ENCODE measurements around the gene AHRR. TPM values are rescaled to one million over a fixed set of nuclear protein-coding genes. Genes with fewer than 3 reads are reported as not detected.
"Not testable (repeated sequence)": the region's sequence is repeated elsewhere in the genome, so short reads cannot be mapped to it uniquely, and the experiment has no call there.

AHRR gene
- total RNA-seq, 2 experiments from 2014 or later = 2.2 to 3.4 TPM

- Histone ChIP-seq H2AFZ (ENCODE audit: low read length) (no peak overlapping the region), H4K20me1 (ENCODE audit: insufficient read depth, low read length) (no peaks in the 10 kb centered on the region), H3K9me3 (ENCODE audit: low read length) (no peaks in the 10 kb centered on the region), H3K9me2 (ENCODE audit: insufficient read depth, low read length) (no peaks in the 10 kb centered on the region), H3K4me3 (ENCODE audit: low read depth, low read length, poor library complexity, severe bottlenecking) (no peak overlapping the region), H3K27ac (ENCODE audit: low read depth, low read length, poor library complexity, severe bottlenecking) (no peak overlapping the region), H3K4me2 (ENCODE audit: low read length) (no peak overlapping the region; the same call in 1 of the 2 replicates), H3K79me2 (ENCODE audit: insufficient read depth, low read depth, low read length) (no peaks in the 10 kb centered on the region), H3K4me1 (ENCODE audit: insufficient read depth, low read length, poor library complexity, severe bottlenecking) (no peaks in the 10 kb centered on the region), H3K36me3 (ENCODE audit: insufficient read depth, low read length) (no peaks in the 10 kb centered on the region)
- TF ChIP-seq EZH2phosphoT487 (IDR thresholded peaks at IDR 0.05; ENCODE audit: borderline replicate concordance, low read depth, low read length) (no peak), CTCF (conservative IDR thresholded peaks at IDR 0.05; ENCODE audit: low read length) (no peak)
- ChIA-PET CTCF (ENCODE audit: unreplicated experiment) (no interaction called here), POLR2A (no interaction called here)
- BruUV-seq (replicated peaks) = no TSS peak
- no peak for DNase-seq (ENCODE audit: low spot score)
- intact Hi-C loops (cut with micrococcal nuclease; ENCODE audit: unreplicated experiment) = no loop called here
These were observed 79.0 kb downstream of the AHRR start for GRCh38 chr5:400282-401145.

- BruUV-seq (replicated peaks) = no TSS peak
- no peak overlapping the region for H2AFZ ChIP-seq (ENCODE audit: low read length)
- no peak overlapping the region for H3K4me2 ChIP-seq (ENCODE audit: low read length)
- no peaks in the 10 kb centered on the region for H4K20me1 ChIP-seq (ENCODE audit: insufficient read depth, low read length)
- H3K9me2 ChIP-seq (ENCODE audit: insufficient read depth, low read length) = no peaks in the 10 kb centered on the region
- no peak for DNase-seq (ENCODE audit: low spot score)
- ChIA-PET CTCF (ENCODE audit: unreplicated experiment) (no interaction called here), POLR2A (interaction anchor here (0.6 kb wide), 1 partner anchor 79 kb away, joined by 3 read pairs; no protein-coding TSS in a partner anchor)
- no peak overlapping the region for H3K4me3 ChIP-seq (ENCODE audit: low read depth, low read length, poor library complexity, severe bottlenecking)
- H3K36me3 ChIP-seq (ENCODE audit: insufficient read depth, low read length) = no peaks in the 10 kb centered on the region
- no peaks in the 10 kb centered on the region for H3K9me3 ChIP-seq (ENCODE audit: low read length)
- TF ChIP-seq EZH2phosphoT487 (IDR thresholded peaks at IDR 0.05; ENCODE audit: borderline replicate concordance, low read depth, low read length) = no peak
- TF ChIP-seq CTCF (conservative IDR thresholded peaks at IDR 0.05; ENCODE audit: low read length) = no peak
- no peak overlapping the region for H3K27ac ChIP-seq (ENCODE audit: low read depth, low read length, poor library complexity, severe bottlenecking)
- no peaks in the 10 kb centered on the region for H3K4me1 ChIP-seq (ENCODE audit: insufficient read depth, low read length, poor library complexity, severe bottlenecking)
- H3K79me2 ChIP-seq (ENCODE audit: insufficient read depth, low read depth, low read length) = no peaks in the 10 kb centered on the region
- intact Hi-C loops (cut with micrococcal nuclease; ENCODE audit: unreplicated experiment) = no loop called here
These were observed 79.9 kb downstream of the AHRR start for GRCh38 chr5:401146-402034.

- DNase-seq (ENCODE audit: low spot score); POLR2A ChIA-PET; intact Hi-C loops (cut with micrococcal nuclease; ENCODE audit: unreplicated experiment); CTCF ChIA-PET (ENCODE audit: unreplicated experiment); BruUV-seq (replicated peaks); H3K9me3 ChIP-seq (ENCODE audit: low read length); H3K4me2 ChIP-seq (ENCODE audit: low read length); H3K4me3 ChIP-seq (ENCODE audit: low read depth, low read length, poor library complexity, severe bottlenecking); H3K9me2 ChIP-seq (ENCODE audit: insufficient read depth, low read length); H3K79me2 ChIP-seq (ENCODE audit: insufficient read depth, low read depth, low read length); H4K20me1 ChIP-seq (ENCODE audit: insufficient read depth, low read length); H2AFZ ChIP-seq (ENCODE audit: low read length); H3K27ac ChIP-seq (ENCODE audit: low read depth, low read length, poor library complexity, severe bottlenecking); H3K36me3 ChIP-seq (ENCODE audit: insufficient read depth, low read length); H3K4me1 ChIP-seq (ENCODE audit: insufficient read depth, low read length, poor library complexity, severe bottlenecking): not testable (repeated sequence)
These were observed 80.7 kb downstream of the AHRR start for GRCh38 chr5:402219-402614.

All from OCI-LY7 (cell line).